Mucosa of descending colon (tissue), 3 donors: ENCODE measurements around the gene HS3ST5. TPM values are rescaled to one million over a fixed set of nuclear protein-coding genes. Genes with fewer than 3 reads are reported as not detected.
"Not testable (repeated sequence)": the region's sequence is repeated elsewhere in the genome, so short reads cannot be mapped to it uniquely, and the experiment has no call there.

Experiments
- ATAC-seq: fragments of 200-7000 bp; cut with Tn5 transposase; one replicate; pipeline ENCODE4 v1.9.1; 2020; ENCODE audit warnings: mild to moderate bottlenecking, moderate library complexity
- DNase-seq, 3 donors: peaks; one replicate each; pipeline ENCODE4 v3.0.0-alpha.2; 2020
- H3K36me3 ChIP-seq: fragments of 200-600 bp; one replicate; pipeline ENCODE4 v1.8.0; 2021; ENCODE audit warnings: low read depth, mild to moderate bottlenecking
- H3K4me1 ChIP-seq: fragments of 200-600 bp; one replicate; pipeline ENCODE4 v1.8.0; 2021; ENCODE audit warnings: low read depth, mild to moderate bottlenecking
- H3K4me3 ChIP-seq: fragments of 200-600 bp; one replicate; pipeline ENCODE4 v1.8.0; 2021; ENCODE audit warnings: mild to moderate bottlenecking
- H3K9me3 ChIP-seq: fragments of 200-600 bp; one replicate; pipeline ENCODE4 v1.8.0; 2021; ENCODE audit warnings: mild to moderate bottlenecking
- intact Hi-C, 2 donors: fragments of 100-400 bp; cut with DNase I in 1 of 2; cut with micrococcal nuclease in 1 of 2; formaldehyde crosslinking; loops; one replicate each; pipeline versions ENCODE4 v1.11.0 to v1.11.1; 2022; cut with DNase I, micrococcal nuclease
- total RNA-seq, 3 donors: library from RNA; stranded (reverse); fragmentation: NEBNext Ultra II Directional in 2 of 3; extraction: Animal tissue kit (Norgen Biotek cat#: 25700) in 2 of 3; gene quantifications; one replicate each; pipeline versions ENCODE4 v1.2.1 to v1.2.4, GENCODE V29; 2021 to 2023
- TF ChIP-seq, protein P1 (sequence below): fragments of 200-600 bp; IDR thresholded peaks from one replicate; pipeline ENCODE4 v1.8.0; 2022; ENCODE audit warnings: antibody characterized with exemption, mild to moderate bottlenecking
- donor health status: DM: no; HTN: no; CAD: no; lungs with moderate emphysema.
- donor health status: DM: no; HTN: no; CAD: no.
- donor health status: DM: no; HTN: yes; CAD: no.

The HS3ST5 gene
- total RNA-seq, 3 donors from 2014 or later = 0.12 to 1.0 TPM; not detected in 1

DNA sequence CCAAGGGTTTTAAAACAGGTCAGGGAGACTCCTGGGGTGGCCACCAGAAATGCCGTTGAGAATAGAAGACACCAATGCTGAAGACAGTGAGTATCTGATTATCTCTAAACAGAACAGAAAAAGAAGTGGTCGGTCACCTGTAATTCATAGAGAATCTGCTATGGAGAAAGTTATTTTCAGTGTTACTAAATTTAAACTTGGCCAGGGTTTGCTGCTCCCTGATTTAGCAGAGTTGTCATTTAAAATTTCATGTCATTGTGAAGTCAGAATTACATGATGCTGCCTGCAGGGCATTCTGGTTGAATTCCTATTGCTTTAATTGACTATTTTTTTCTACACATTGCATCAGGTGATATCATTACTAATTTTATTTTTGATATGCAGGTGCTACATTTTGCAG, 114.1 kb downstream of the HS3ST5 start:
- Histone ChIP-seq H3K36me3 (no peaks in the 10 kb centered on the region), H3K4me1 (no peaks in the 10 kb centered on the region), H3K9me3 (no peaks in the 10 kb centered on the region), H3K4me3 (no peak overlapping the region)
- TF ChIP-seq, protein P1, sequence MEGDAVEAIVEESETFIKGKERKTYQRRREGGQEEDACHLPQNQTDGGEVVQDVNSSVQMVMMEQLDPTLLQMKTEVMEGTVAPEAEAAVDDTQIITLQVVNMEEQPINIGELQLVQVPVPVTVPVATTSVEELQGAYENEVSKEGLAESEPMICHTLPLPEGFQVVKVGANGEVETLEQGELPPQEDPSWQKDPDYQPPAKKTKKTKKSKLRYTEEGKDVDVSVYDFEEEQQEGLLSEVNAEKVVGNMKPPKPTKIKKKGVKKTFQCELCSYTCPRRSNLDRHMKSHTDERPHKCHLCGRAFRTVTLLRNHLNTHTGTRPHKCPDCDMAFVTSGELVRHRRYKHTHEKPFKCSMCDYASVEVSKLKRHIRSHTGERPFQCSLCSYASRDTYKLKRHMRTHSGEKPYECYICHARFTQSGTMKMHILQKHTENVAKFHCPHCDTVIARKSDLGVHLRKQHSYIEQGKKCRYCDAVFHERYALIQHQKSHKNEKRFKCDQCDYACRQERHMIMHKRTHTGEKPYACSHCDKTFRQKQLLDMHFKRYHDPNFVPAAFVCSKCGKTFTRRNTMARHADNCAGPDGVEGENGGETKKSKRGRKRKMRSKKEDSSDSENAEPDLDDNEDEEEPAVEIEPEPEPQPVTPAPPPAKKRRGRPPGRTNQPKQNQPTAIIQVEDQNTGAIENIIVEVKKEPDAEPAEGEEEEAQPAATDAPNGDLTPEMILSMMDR = no peak
- ATAC-seq = no peak
- intact Hi-C loops = no loop called here
- no peak for DNase-seq

DNA sequence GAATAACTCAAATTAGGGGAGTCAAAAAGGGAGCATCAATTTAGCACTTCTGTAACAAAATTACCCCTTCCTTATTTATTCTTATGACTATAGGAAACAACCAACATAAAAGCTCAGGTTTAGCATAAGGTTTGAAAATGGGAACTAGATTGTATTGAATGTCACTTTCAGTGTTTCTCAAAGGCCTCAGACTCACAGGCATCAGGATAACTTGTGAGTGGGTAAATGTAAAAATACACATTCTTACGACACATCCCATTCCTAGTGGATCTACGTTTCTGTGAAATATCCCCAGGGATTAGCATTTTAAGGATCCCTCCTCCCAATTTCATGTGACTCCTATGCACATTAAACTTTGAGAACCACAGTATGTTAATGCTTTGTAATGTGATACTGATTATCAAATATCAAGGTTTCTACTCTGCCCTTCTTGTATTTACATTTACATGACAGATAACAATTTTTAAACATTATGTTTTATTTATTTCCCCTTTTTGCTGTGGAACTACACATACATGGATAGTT, 114.8 kb downstream of the HS3ST5 start:
- Histone ChIP-seq H3K9me3 (no peaks in the 10 kb centered on the region), H3K36me3 (no peaks in the 10 kb centered on the region), H3K4me3 (no peak overlapping the region), H3K4me1 (no peaks in the 10 kb centered on the region)
- intact Hi-C loops = no loop called here
- no peak for DNase-seq
- ATAC-seq = no peak
- TF ChIP-seq, protein P1 = no peak

DNA sequence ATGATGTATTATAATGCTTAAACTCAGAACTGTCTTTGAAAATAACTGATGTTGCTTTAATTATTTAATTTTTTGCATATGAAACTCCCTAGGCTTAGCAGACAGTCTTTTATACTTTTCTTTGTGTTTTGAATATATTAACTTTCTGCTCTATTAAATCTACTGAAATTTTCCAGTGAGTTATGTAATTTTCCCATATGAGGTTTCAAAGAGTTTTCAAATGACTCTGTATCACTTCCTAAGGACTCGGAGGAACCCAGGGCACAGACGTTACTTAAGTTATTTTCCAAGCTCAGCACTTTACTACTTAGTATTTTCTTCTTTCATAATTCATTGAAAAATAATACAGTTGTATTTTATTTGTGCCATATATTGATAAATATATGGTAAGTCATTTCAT, 122.6 kb downstream of the HS3ST5 start:
- Histone ChIP-seq H3K4me3 (no peak overlapping the region), H3K9me3 (no peaks in the 10 kb centered on the region), H3K4me1 (no peaks in the 10 kb centered on the region), H3K36me3 (no peaks in the 10 kb centered on the region)
- ATAC-seq (no peak), DNase-seq (no peak)
- TF ChIP-seq, protein P1 = no peak
- intact Hi-C loops = no loop called here

DNA sequence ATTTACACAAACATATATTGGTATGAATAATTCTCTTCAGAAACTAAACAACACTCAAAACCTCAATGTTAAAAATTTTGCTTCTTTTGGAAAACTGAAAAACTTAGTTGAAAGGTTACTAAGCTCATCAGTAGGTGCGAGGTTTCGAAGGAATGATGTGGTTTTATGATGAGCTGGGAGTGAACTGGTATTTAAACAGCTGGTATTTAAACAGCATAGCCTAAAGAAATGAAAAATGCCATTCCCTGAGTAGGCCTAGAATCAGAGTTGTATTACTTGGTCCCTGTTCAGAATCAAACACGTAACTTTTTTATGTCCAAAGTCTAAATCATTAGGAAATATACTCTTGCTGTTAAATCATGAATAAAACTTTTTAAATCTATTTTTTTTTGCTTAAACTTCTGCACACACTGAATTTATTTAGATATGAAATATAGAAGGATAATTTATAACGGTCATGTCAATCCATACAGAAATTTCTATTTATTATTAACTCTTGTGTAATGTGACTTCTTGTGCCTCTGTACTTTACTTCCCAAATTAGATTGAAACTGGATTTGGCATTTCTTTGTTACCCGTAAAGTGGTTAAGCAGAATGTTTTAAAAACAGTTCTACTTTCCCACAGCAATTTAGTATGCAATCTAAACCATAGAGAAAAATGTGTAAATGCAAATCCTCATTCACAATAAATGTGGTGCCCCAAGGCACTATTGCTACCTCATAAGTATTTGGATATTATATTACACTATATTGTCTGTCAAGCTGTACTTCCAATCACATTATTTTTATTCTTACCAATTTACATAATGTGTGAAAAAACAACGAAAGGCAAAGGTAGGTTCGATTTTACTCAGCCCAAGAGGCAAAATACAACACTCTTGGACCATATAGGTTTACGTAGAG, 124.1 kb downstream of the HS3ST5 start:
- intact Hi-C loops = no loop called here
- no peak for DNase-seq
- TF ChIP-seq, protein P1 = no peak
- H3K4me1 ChIP-seq = no peaks in the 10 kb centered on the region
- H3K36me3 ChIP-seq = no peaks in the 10 kb centered on the region
- no peak for ATAC-seq
- no peaks in the 10 kb centered on the region for H3K9me3 ChIP-seq
- H3K4me3 ChIP-seq = no peak overlapping the region

DNA sequence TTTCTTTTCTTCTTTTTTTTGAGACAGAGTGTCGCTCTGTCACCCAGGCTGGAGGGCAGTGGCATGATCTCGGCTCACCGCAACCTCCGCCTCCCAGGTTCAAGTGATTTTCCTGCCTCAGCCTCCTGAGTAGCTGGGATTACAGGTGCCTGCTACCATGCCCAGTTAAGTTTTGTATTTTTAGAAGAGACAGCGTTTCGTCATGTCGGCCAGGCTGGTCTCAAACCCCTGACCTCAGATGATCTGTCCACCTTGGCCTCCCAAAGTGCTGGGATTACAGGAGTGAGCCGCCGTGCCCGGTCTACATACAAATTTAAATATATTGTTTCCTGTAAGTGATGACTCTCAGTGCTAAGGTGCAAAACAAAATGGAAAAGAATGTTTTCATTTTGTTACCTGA, 124.8 kb downstream of the HS3ST5 start:
- ATAC-seq, H3K9me3 ChIP-seq, H3K36me3 ChIP-seq, H3K4me1 ChIP-seq, DNase-seq, H3K4me3 ChIP-seq, intact Hi-C loops: not testable (repeated sequence)

DNA sequence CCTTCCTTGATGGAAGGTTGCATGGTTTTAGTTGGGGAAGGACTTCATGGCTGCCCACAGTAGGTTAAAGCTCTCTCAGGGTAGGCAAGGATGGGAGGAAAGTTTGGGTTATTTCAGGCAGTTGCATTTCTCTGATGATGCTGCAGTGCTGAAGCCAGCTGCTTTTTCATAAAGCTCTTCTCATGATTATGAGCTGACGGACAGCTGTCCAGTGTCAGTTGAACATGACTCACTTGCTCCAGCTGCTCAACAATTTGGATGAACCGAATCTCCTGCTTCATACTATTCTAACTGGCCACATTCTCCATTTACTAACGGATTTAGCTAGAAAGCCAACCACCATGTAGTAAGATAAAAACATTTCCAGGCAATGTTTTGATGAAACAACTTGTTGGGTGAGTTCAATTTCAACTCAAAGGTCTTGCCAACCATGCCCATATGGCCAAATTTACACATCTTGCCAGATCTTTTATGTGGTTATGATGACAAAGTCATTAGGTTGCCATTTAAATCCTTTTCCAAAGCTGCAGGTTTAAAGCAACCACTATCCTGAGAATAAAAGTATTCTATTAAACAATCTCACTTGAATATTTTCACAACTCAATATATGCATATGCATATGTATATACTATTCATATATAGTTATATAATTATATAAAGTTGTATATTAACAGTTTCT, 125.9 kb downstream of the HS3ST5 start:
- intact Hi-C loops = no loop called here
- Histone ChIP-seq H3K36me3 (no peaks in the 10 kb centered on the region), H3K9me3 (no peaks in the 10 kb centered on the region), H3K4me1 (no peaks in the 10 kb centered on the region), H3K4me3 (no peak overlapping the region)
- TF ChIP-seq, protein P1 = no peak
- DNase-seq (no peak), ATAC-seq (no peak)
